Measurements from ENCODE around the gene TNFRSF18.

DNA sequence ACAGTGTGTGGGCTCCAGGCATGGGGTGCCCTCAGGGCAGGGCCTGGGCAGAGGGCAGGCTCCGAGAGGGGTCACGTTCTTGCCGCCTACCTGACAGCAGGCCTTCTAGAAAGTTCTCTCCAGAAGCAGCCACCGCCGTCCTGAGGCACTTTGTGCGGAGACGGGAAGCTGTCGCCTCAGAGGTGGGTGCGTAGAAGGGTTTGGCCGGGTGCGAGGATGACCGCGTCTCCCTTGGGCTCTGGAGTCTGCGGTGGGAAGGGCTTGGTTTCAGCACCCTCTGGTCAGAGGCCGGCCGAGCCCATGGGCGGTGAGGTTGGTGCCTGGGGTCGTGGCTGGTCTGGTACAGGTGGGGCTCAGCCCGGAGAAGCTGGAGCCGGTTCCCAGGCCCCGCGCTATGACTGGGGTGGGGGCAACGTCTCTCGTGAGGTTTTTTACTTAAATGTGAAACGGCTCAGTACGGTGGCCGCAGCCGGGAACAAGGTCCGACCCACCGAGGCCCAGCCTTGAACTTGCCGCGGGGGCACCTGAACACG lies 42.8 kb downstream of the TNFRSF18 start:
- TF ChIP-seq CTCF (IDR thresholded peaks at IDR 0.05; ENCODE audit: poor library complexity, severe bottlenecking) (no peak), RAD21 (conservative IDR thresholded peaks at IDR 0.05) (no peak)

Data from neural cell (in vitro differentiated cells).